Tibial artery (tissue), 4 donors: ENCODE data around the gene PPIL1.

Source experiments
- DNase-seq, 2 donors: peaks; one replicate each; pipeline ENCODE4 v3.0.0-alpha.2; 2019
- H3K27ac ChIP-seq, 2 donors: fragments of 200-600 bp; sonication (generic) in 1 of 2; 1 replicate in 1 of 2; 2 replicates in 1 of 2; pipeline ENCODE4 v1.5.1; 2018 to 2019; ENCODE audit warnings: mild to moderate bottlenecking in 1 of 2
- H3K27me3 ChIP-seq, 2 donors: fragments of 200-600 bp; sonication (generic) in 1 of 2; one replicate each; pipeline versions ENCODE4 v1.5.1 to v1.6.0; 2016 to 2019
- H3K36me3 ChIP-seq, 3 donors: fragments of 200-600 bp; sonication (generic) in 2 of 3; one replicate each; pipeline ENCODE4 v1.5.1; 2016 to 2019; ENCODE audit warnings: mild to moderate bottlenecking in 2 of 3
- H3K4me1 ChIP-seq, 4 donors: fragments of 200-600 bp; sonication (generic) in 2 of 4; 1 replicate in 3 of 4; 2 replicates in 1 of 4; pipeline ENCODE4 v1.5.1; 2016 to 2019
- H3K4me3 ChIP-seq, 2 donors: fragments of 200-600 bp; sonication (generic) in 1 of 2; 1 replicate in 1 of 2; 2 replicates in 1 of 2; pipeline ENCODE4 v1.5.1; 2018 to 2019; ENCODE audit warnings: mild to moderate bottlenecking in 2 of 2
- H3K9me3 ChIP-seq, 3 donors: fragments of 200-600 bp; sonication (generic) in 1 of 3; one replicate each; pipeline ENCODE4 v1.5.1; 2016 to 2019
- intact Hi-C: fragments of 100-400 bp; cut with DNase I; formaldehyde crosslinking; loops from one replicate; pipeline ENCODE4 v1.15.0; 2023; ENCODE audit warnings: low total_unique reads
- TF ChIP-seq, protein P1 (sequence below), 2 experiments: fragments of 200-600 bp in 1 of 2; fragments of 450-650 bp in 1 of 2; IDR thresholded peaks; one replicate each; pipeline ENCODE4 v1.5.1; 2017 to 2019; ENCODE audit warnings: antibody characterized with exemption in 2 of 2, mild to moderate bottlenecking in 1 of 2, moderate library complexity in 1 of 2

PPIL1 gene

DNA sequence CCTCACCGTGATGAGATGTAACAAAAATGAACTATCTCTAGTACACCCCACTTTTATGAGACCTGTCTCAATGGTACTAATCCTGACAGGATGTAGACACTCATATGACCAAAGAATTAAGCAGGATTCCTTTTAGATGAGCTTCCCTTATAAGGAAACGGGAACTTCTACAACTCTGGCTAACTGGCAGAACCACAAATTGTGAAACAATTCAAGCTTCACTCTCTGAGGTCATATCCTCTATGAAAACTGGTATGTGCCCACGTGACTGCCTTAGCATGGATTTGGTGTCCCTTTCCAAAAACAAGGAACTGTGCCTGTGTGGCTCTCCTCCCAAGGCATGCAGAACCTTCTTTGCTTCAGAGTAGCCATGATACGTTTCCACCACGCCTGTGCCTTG, 21.3 kb downstream of the PPIL1 start:
- intact Hi-C loops = loop anchor here (10.0 kb wide), 1 partner anchor 169 kb away; no protein-coding TSS in a partner anchor
- TF ChIP-seq, protein P1, sequence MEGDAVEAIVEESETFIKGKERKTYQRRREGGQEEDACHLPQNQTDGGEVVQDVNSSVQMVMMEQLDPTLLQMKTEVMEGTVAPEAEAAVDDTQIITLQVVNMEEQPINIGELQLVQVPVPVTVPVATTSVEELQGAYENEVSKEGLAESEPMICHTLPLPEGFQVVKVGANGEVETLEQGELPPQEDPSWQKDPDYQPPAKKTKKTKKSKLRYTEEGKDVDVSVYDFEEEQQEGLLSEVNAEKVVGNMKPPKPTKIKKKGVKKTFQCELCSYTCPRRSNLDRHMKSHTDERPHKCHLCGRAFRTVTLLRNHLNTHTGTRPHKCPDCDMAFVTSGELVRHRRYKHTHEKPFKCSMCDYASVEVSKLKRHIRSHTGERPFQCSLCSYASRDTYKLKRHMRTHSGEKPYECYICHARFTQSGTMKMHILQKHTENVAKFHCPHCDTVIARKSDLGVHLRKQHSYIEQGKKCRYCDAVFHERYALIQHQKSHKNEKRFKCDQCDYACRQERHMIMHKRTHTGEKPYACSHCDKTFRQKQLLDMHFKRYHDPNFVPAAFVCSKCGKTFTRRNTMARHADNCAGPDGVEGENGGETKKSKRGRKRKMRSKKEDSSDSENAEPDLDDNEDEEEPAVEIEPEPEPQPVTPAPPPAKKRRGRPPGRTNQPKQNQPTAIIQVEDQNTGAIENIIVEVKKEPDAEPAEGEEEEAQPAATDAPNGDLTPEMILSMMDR (IDR thresholded peaks at IDR 0.05) = no peak
- Histone ChIP-seq H3K9me3 (no peaks in the 10 kb centered on the region), H3K27me3 (no peaks in the 10 kb centered on the region), H3K4me3 (no peak overlapping the region), H3K4me1 (peaks cover 0 to 48% (median 31%) of the 10 kb centered on the region in 4 donors), H3K27ac (peak overlapping the region; percentile 73 to 78), H3K36me3 (peaks cover 0 to 14% (median 0%) of the 10 kb centered on the region in 3 donors)
- peak; percentile 70 to 84 for DNase-seq

DNA sequence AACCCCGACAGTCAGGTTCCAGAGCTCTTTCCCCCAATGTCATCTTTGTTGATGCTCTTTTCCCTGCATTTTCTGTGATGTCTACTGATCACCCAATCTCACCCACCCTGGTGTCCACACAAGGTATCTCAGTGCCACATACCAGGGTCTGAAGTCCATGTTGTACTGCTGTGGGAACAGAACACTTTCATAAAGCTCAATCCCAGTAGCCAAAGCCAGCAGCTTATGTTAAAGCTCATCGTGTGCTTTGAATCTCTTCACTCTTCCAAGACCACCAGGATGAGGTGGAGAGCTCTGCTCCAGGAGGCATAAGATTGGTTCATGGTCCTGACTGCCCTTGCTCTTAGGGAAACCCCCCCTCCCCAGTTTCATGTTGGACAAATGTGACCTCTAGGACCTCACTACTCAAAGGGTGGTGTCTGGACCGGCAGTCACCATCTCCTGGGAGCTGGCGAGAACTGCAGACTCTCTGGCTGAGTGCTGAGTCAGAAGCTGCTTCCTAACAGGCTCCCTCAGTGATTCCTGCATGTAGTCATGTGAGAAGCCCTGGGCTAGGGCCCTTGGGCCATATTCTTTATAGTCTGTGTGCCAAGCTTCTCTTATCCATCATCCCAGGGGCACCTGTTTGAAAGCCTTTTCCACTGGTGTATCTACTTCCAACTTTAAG, 22.0 kb downstream of the PPIL1 start:
- peak in 1 of 2 donors; percentile 73 for DNase-seq
- intact Hi-C loops = loop anchor here (10.0 kb wide), 1 partner anchor 168 kb away; no protein-coding TSS in a partner anchor
- Histone ChIP-seq H3K27ac (peak overlapping the region; percentile 73 to 78), H3K4me1 (peaks cover 0 to 47% (median 29%) of the 10 kb centered on the region in 4 donors), H3K36me3 (peaks cover 0 to 14% (median 0%) of the 10 kb centered on the region in 3 donors), H3K9me3 (no peaks in the 10 kb centered on the region), H3K4me3 (no peak overlapping the region), H3K27me3 (no peaks in the 10 kb centered on the region)
- TF ChIP-seq, protein P1 (IDR thresholded peaks at IDR 0.05) = no peak

DNA sequence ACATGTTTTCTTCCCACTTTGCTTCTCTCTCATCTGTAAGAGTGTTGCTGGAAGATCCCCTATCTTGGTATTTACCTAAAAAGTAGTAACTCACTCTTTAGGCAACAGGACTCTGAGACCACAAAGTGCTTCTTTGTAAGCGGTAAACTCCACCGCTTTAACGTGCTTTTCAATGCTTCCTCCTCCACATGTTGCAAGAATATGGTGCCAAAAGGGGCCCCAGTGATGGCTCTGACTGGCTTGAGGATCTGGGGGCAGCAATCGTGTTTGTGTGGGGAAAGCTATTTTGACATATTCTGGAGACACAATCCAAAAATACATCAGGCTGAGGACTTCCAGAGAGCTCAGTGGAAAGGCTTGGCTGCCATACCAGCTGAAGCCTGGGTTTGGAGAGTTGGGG, 23.0 kb downstream of the PPIL1 start:
- Histone ChIP-seq H3K9me3 (no peaks in the 10 kb centered on the region), H3K27ac (peak overlapping the region; percentile 23 to 78), H3K4me1 (peaks cover 0 to 42% (median 29%) of the 10 kb centered on the region in 4 donors), H3K27me3 (no peaks in the 10 kb centered on the region), H3K36me3 (peaks cover 0 to 14% (median 0%) of the 10 kb centered on the region in 3 donors), H3K4me3 (no peak overlapping the region)
- TF ChIP-seq, protein P1 (IDR thresholded peaks at IDR 0.05) = no peak
- intact Hi-C loops = loop anchor here (10.0 kb wide), 1 partner anchor 167 kb away; no protein-coding TSS in a partner anchor
- peak in 1 of 2 donors; percentile 15 for DNase-seq

DNA sequence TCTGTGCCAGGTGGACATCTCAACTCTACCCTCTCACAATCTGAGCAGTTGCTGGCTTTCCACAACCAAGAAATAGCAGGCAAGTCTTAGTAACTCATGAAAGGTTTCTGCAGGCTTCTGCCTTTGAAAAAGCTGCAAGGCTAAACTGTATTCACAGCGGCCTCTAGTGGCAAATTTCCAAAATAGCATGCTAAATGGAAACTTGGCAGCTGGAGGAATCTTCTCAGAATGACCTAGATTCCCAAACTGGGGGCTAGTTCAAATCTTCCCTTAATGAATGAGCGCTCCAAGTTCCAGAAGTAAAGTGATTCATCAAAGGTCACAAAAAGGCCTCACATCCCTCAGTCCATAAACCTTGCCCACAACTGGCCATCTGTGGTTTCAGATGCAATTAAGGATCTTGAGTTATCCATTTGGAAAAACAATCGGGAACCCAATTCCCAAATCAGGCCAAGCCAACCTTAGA, 23.4 kb downstream of the PPIL1 start:
- Histone ChIP-seq H3K4me1 (peaks cover 0 to 37% (median 28%) of the 10 kb centered on the region in 4 donors), H3K4me3 (no peak overlapping the region), H3K36me3 (peaks cover 0 to 13% (median 0%) of the 10 kb centered on the region in 3 donors), H3K9me3 (no peaks in the 10 kb centered on the region), H3K27me3 (no peaks in the 10 kb centered on the region), H3K27ac (peak overlapping the region; percentile 23 to 78)
- DNase-seq = peak; percentile 44 to 68
- TF ChIP-seq, protein P1 (IDR thresholded peaks at IDR 0.05) = peak; percentile 64 to 65
- intact Hi-C loops = loop anchor here (10.0 kb wide), 1 partner anchor 166 kb away; no protein-coding TSS in a partner anchor

DNA sequence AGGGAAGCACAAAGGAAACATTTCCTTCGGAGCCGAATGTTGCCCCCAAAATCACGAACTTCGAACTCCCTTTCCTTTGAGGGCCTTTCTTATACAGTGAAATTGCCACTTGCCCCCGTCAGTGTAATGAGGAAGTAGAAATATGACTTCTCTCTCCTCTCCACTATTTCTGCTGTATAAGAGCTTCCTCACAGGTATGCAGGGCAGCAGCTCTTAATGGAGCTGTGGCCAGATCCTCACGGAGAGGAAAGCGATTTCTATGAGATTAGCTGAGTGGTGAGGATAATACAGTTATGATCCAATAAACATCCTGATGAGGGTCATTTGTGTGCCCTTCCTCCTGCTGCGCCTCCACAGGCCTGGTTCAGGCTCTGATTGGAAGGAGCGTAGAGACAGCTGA, 24.6 kb downstream of the PPIL1 start:
- Histone ChIP-seq H3K4me1 (peaks cover 0 to 30% (median 22%) of the 10 kb centered on the region in 4 donors), H3K27ac (no peak overlapping the region), H3K27me3 (no peaks in the 10 kb centered on the region), H3K4me3 (no peak overlapping the region), H3K36me3 (peaks cover 0 to 1% (median 0%) of the 10 kb centered on the region in 3 donors), H3K9me3 (no peaks in the 10 kb centered on the region)
- TF ChIP-seq, protein P1 (IDR thresholded peaks at IDR 0.05) = no peak
- DNase-seq = no peak
- intact Hi-C loops = loop anchor here (10.0 kb wide), 1 partner anchor 165 kb away; no protein-coding TSS in a partner anchor
